Measurements from ENCODE around the gene ACSBG1.
"Not testable (repeated sequence)": the region's sequence is repeated elsewhere in the genome, so short reads cannot be mapped to it uniquely, and the experiment has no call there.

The ACSBG1 gene

GRCh38 chr15:78247911-78248310, 13.5 kb upstream of the ACSBG1 start:
- no peak for DNase-seq

GRCh38 chr15:78245976-78246620, 11.7 kb upstream of the ACSBG1 start:
- DNase-seq = not testable (repeated sequence)

- DNase-seq = not testable (repeated sequence)
Observed at GRCh38 chr15:78245392-78245791, 11.0 kb upstream of the ACSBG1 start.

GRCh38 chr15:78244893-78245292, 10.5 kb upstream of the ACSBG1 start:
- no peak for DNase-seq

- DNase-seq = no peak
Observed at GRCh38 chr15:78244101-78244500, 9.7 kb upstream of the ACSBG1 start.

GRCh38 chr15:78243491-78243941, 9.2 kb upstream of the ACSBG1 start:
- DNase-seq = no peak

GRCh38 chr15:78243058-78243457, 8.7 kb upstream of the ACSBG1 start:
- no peak for DNase-seq

GRCh38 chr15:78242128-78242527, 7.8 kb upstream of the ACSBG1 start:
- DNase-seq = no peak

GRCh38 chr15:78241017-78241416, 6.7 kb upstream of the ACSBG1 start:
- peak; percentile 58 for DNase-seq

GRCh38 chr15:78239811-78240210, 5.4 kb upstream of the ACSBG1 start:
- DNase-seq = no peak

GRCh38 chr15:78237146-78237545, 2.8 kb upstream of the ACSBG1 start:
- no peak for DNase-seq

- DNase-seq = no peak
Observed at GRCh38 chr15:78236491-78236890, 2.1 kb upstream of the ACSBG1 start.

- DNase-seq = no peak
Observed at GRCh38 chr15:78233496-78233895, 869 bp downstream of the ACSBG1 start.

- DNase-seq = no peak
Observed at GRCh38 chr15:78232951-78233350, 1.4 kb downstream of the ACSBG1 start.

GRCh38 chr15:78229431-78230406, 4.6 kb downstream of the ACSBG1 start:
- no peak for DNase-seq

- no peak for DNase-seq
Observed at GRCh38 chr15:78228356-78228996, 5.9 kb downstream of the ACSBG1 start.

GRCh38 chr15:78225783-78226541, 8.4 kb downstream of the ACSBG1 start:
- DNase-seq = no peak

GRCh38 chr15:78224023-78224411, 10.3 kb downstream of the ACSBG1 start:
- no peak for DNase-seq

- no peak for DNase-seq
Observed at GRCh38 chr15:78223396-78224022, 10.9 kb downstream of the ACSBG1 start.

- no peak for DNase-seq
Observed at GRCh38 chr15:78222745-78223395, 11.5 kb downstream of the ACSBG1 start.

GRCh38 chr15:78220713-78221112, 13.7 kb downstream of the ACSBG1 start:
- no peak for DNase-seq

Measured in HCEC 1CT (cell line).